ENCODE results near the gene BHLHE23.

The BHLHE23 gene

GRCh38 chr20:63033794-63034709, 27.3 kb upstream of the BHLHE23 start:
- TF ChIP-seq CTCF (IDR thresholded peaks at IDR 0.05; ENCODE audit: low read depth, low read length, missing control alignments): no peak
- no peak for DNase-seq
- in situ Hi-C loops (cut with HindIII; ENCODE audit: low pct_ligation_motif_present, low sequenced_read_pairs): no loop called here
- Histone ChIP-seq H3K27ac (no peak overlapping the region), H3K36me3 (replicated peaks) (no peaks in the 10 kb centered on the region), H3K27me3 (replicated peaks) (peaks cover 45% of the 10 kb centered on the region), H3K4me3 (ENCODE audit: low read depth, low read length) (no peak overlapping the region)

- peaks cover 50% of the 10 kb centered on the region for H3K27me3 ChIP-seq (replicated peaks)
- no peak for DNase-seq
- H3K4me3 ChIP-seq (ENCODE audit: low read depth, low read length): no peak overlapping the region
- in situ Hi-C loops (cut with HindIII; ENCODE audit: low pct_ligation_motif_present, low sequenced_read_pairs): no loop called here
- no peak overlapping the region for H3K27ac ChIP-seq
- no peaks in the 10 kb centered on the region for H3K36me3 ChIP-seq (replicated peaks)
- TF ChIP-seq CTCF (IDR thresholded peaks at IDR 0.05; ENCODE audit: low read depth, low read length, missing control alignments): no peak
These were observed 26.4 kb upstream of the BHLHE23 start for GRCh38 chr20:63032861-63033793.

- in situ Hi-C loops (cut with HindIII; ENCODE audit: low pct_ligation_motif_present, low sequenced_read_pairs): no loop called here
- TF ChIP-seq CTCF (IDR thresholded peaks at IDR 0.05; ENCODE audit: low read depth, low read length, missing control alignments): no peak
- peaks cover 56% of the 10 kb centered on the region for H3K27me3 ChIP-seq (replicated peaks)
- H3K4me3 ChIP-seq (ENCODE audit: low read depth, low read length): no peak overlapping the region
- H3K27ac ChIP-seq: no peak overlapping the region
- no peaks in the 10 kb centered on the region for H3K36me3 ChIP-seq (replicated peaks)
- DNase-seq: no peak
These were observed 25.4 kb upstream of the BHLHE23 start for GRCh38 chr20:63032026-63032800.

GRCh38 chr20:63031251-63032014, 24.7 kb upstream of the BHLHE23 start:
- TF ChIP-seq CTCF (IDR thresholded peaks at IDR 0.05; ENCODE audit: low read depth, low read length, missing control alignments): no peak
- H3K36me3 ChIP-seq (replicated peaks): no peaks in the 10 kb centered on the region
- no peak overlapping the region for H3K4me3 ChIP-seq (ENCODE audit: low read depth, low read length)
- in situ Hi-C loops (cut with HindIII; ENCODE audit: low pct_ligation_motif_present, low sequenced_read_pairs): no loop called here
- DNase-seq: no peak
- H3K27me3 ChIP-seq (replicated peaks): peaks cover 61% of the 10 kb centered on the region
- no peak overlapping the region for H3K27ac ChIP-seq
